ENCODE results near the gene SPEF1.

Gene SPEF1

DNA sequence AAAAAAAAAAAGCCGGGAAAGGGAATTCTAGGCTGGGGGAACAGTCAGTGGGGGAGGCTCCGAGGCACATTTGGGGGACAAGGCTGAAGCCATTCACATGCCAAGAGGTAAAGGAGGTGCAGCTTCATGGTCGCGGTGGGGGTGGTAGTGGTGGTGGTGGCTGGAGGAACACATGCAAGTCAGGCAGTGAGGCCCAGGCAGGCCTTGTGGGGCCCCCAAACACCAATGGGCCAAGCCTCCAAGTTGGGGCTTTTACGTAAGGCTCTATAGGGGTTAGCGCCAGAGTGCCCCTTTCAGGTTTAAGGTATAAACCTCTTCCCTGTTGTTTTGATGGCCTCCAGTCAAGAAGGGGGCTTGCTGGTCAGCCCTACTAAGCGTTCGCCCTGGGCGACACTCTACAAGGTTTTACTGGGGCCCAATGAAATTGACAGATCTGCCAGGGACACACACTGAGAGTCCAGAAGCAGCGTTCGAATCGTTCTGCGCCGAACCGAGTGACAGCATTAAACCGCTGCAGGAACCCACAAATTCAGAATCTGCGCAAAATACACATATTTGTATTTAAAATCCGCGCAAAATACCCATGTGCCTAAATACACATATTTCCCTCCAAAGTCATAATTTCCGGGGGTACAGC, 38.3 kb upstream of the SPEF1 start:
- Histone ChIP-seq H3K27me3 (ENCODE audit: control insufficient read depth in 5 of 5, insufficient read depth in 4 of 5, low read length in 5 of 5) (no peaks in the 10 kb centered on the region), H3K27ac (ENCODE audit: low read depth, low read length) (peak overlapping the region; percentile 95), H3K36me3 (ENCODE audit: control insufficient read depth in 5 of 5, insufficient read depth in 5 of 5, low read length in 5 of 5) (peaks cover 4 to 27% (median 23%) of the 10 kb centered on the region in 5 donors), H3K4me1 (ENCODE audit: control insufficient read depth in 5 of 5, insufficient read depth in 5 of 5, low read length in 5 of 5) (peaks cover 4 to 29% (median 28%) of the 10 kb centered on the region in 5 donors), H3K9ac (ENCODE audit: low read length in 5 of 5) (peak overlapping the region; percentile 68 to 96 (median 89)), H3K4me3 (ENCODE audit: low read depth in 1 of 5, low read length in 5 of 5) (peak overlapping the region; percentile 26 to 84 (median 76)), H3K9me3 (ENCODE audit: control insufficient read depth in 5 of 5, low read length in 5 of 5) (no peaks in the 10 kb centered on the region)

DNA sequence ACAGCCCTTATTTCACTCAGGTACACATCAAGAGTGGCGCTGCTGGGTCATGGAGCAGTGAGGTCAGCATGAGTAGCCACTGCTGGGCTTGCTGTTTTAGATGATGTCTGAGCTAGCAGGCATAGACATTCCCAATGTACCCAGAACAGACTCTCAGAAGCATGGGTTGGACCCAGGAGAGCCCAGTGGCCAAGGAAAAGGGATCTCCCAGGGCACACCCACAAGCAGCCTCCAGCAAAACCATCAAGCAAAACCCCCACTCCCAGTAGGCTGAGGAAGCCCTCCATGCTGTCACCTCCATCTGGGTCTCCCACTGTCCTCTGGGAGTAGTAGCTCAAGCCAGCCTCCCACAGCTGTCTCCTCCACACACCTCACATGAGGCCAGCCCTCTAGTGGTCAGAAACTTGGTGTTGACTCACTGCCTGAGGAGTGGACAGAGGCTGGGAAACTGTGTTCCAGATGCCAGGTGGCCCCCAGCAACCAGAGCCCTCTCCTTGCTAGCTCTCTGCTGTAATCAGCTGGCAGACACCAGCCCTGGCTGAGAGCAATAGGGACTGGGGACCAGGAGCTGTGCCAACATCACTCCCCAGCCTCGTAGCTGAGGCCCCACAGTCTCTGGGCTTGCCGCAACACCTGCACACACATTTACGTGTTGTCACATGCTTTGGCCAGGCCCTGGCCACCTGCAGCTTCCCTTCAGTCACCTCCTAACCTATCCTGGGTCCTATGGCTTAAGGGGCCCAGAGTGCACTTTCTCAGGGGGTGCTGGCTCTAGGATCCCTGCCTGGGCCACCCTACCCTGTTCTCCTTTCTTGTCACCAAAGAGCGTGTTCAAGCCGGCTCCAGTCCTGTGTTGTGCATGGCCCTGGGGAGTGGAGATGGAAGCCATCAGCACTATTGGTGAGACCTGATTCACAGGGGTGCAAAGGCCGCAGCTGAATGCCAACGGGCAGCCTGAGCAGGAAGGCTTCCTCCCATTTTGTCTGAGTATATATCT, 37.2 kb upstream of the SPEF1 start:
- Histone ChIP-seq H3K4me3 (ENCODE audit: low read depth in 1 of 5, low read length in 5 of 5) (no peak overlapping the region), H3K27me3 (ENCODE audit: control insufficient read depth in 5 of 5, insufficient read depth in 4 of 5, low read length in 5 of 5) (no peaks in the 10 kb centered on the region), H3K36me3 (ENCODE audit: control insufficient read depth in 5 of 5, insufficient read depth in 5 of 5, low read length in 5 of 5) (peaks cover 4 to 16% (median 12%) of the 10 kb centered on the region in 5 donors), H3K9me3 (ENCODE audit: control insufficient read depth in 5 of 5, low read length in 5 of 5) (no peaks in the 10 kb centered on the region), H3K9ac (ENCODE audit: low read length in 5 of 5) (no peak overlapping the region), H3K27ac (ENCODE audit: low read depth, low read length) (peak overlapping the region; percentile 2), H3K4me1 (ENCODE audit: control insufficient read depth in 5 of 5, insufficient read depth in 5 of 5, low read length in 5 of 5) (peaks cover 4 to 30% (median 28%) of the 10 kb centered on the region in 5 donors)

DNA sequence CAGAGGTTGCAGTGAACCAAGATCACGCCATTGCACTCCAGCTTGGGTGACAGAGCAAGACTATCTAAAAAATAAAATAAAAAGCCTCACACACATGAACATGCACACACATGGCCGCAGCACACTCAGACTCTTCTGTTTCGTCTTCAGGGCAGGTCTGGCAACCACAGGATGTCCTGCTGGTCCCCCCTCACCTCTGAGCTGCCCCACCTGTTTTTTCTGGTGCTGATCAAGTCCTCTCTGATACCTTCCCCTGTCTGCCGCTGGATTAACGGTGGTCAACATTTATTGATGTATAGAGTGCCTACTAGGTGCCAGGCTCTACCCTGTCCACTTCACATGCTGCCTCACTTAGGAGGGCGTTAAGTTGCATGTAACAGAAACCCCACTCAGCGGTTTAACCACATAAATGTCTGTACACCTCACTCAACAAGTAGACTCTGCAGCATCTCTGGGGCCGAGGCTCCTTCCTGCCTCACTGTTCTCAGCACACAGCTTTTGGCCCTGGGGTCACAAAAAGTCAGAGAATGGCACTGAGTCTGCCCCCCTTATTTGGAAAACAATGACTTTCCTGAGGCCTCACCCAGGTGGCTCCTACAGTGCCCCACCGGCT, 34.6 kb upstream of the SPEF1 start:
- Histone ChIP-seq H3K9ac (ENCODE audit: low read length in 5 of 5) (no peak overlapping the region), H3K27me3 (ENCODE audit: control insufficient read depth in 5 of 5, insufficient read depth in 4 of 5, low read length in 5 of 5) (peaks cover 0 to 3% (median 0%) of the 10 kb centered on the region in 5 donors), H3K9me3 (ENCODE audit: control insufficient read depth in 5 of 5, low read length in 5 of 5) (no peaks in the 10 kb centered on the region), H3K36me3 (ENCODE audit: control insufficient read depth in 5 of 5, insufficient read depth in 5 of 5, low read length in 5 of 5) (no peaks in the 10 kb centered on the region), H3K27ac (ENCODE audit: low read depth, low read length) (no peak overlapping the region), H3K4me1 (ENCODE audit: control insufficient read depth in 5 of 5, insufficient read depth in 5 of 5, low read length in 5 of 5) (peaks cover 12 to 45% (median 42%) of the 10 kb centered on the region in 5 donors), H3K4me3 (ENCODE audit: low read depth in 1 of 5, low read length in 5 of 5) (no peak overlapping the region)

DNA sequence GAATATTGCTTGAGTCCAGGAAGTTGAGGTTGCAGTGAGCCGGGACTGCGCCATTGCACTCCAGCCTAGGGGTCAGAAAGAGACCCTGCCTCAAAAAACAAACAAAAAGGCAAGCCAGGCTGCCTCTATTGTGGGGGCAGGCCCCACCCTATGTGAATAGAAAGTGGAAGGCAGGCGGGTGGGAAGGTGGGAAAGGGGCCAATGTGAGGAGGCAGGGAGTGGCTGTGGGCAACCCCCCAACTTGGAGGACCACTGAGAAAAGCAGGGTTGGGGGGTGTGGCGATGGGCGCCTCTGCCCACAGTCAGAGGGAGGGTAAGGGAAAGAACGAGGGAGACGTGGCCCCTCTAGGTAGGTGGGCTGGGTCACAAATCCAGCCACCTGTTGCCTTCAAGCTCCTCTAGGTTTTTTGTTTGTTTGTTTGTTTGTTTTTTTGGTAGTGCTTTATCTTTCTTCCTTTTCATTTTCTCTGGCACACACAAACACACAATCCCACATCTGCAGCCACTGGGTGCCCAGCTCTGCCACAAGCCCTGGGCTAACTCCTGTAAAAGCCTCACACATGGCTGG, 33.8 kb upstream of the SPEF1 start:
- Histone ChIP-seq H3K9ac (ENCODE audit: low read length in 5 of 5) (no peak overlapping the region), H3K36me3 (ENCODE audit: control insufficient read depth in 5 of 5, insufficient read depth in 5 of 5, low read length in 5 of 5) (no peaks in the 10 kb centered on the region), H3K4me1 (ENCODE audit: control insufficient read depth in 5 of 5, insufficient read depth in 5 of 5, low read length in 5 of 5) (peaks cover 15 to 51% (median 49%) of the 10 kb centered on the region in 5 donors), H3K9me3 (ENCODE audit: control insufficient read depth in 5 of 5, low read length in 5 of 5) (no peaks in the 10 kb centered on the region), H3K27ac (ENCODE audit: low read depth, low read length) (no peak overlapping the region), H3K27me3 (ENCODE audit: control insufficient read depth in 5 of 5, insufficient read depth in 4 of 5, low read length in 5 of 5) (peaks cover 0 to 3% (median 0%) of the 10 kb centered on the region in 5 donors), H3K4me3 (ENCODE audit: low read depth in 1 of 5, low read length in 5 of 5) (no peak overlapping the region)

DNA sequence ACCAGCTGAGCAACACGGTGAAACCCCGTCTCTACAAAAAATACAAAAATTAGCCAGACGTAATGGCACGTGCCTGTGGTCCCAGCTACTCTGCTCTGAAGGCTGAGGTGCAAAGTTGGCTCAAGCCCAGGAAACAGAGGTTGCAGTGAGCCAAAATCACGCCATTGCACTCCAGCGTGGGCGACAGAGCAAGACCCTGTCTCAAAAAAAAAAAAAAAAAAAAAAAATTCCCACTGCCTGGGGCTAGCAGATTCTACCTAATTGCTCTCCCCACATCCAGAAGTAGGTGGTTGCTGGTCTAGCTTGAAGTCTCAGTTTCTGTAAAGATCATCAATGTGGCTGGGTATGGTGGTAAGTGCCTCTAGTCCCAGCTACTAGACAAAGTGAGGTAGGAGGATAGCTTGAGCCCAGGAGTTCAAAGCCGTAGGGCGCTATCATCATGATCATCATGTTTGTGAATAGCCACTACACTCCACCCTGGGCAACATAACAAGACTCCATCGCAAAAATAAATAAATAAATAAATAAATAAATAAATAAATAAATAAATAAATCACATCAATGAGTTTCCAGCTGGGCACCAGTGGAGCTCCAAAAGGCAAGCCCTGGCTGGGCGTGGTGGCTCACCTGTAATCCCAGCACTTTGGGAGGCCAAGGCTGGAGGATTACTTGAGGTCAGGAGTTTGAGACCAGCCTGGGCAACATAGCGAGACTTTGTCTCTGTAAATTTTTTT, 32.8 kb upstream of the SPEF1 start:
- H3K36me3 ChIP-seq (ENCODE audit: control insufficient read depth in 5 of 5, insufficient read depth in 5 of 5, low read length in 5 of 5) = no peaks in the 10 kb centered on the region

DNA sequence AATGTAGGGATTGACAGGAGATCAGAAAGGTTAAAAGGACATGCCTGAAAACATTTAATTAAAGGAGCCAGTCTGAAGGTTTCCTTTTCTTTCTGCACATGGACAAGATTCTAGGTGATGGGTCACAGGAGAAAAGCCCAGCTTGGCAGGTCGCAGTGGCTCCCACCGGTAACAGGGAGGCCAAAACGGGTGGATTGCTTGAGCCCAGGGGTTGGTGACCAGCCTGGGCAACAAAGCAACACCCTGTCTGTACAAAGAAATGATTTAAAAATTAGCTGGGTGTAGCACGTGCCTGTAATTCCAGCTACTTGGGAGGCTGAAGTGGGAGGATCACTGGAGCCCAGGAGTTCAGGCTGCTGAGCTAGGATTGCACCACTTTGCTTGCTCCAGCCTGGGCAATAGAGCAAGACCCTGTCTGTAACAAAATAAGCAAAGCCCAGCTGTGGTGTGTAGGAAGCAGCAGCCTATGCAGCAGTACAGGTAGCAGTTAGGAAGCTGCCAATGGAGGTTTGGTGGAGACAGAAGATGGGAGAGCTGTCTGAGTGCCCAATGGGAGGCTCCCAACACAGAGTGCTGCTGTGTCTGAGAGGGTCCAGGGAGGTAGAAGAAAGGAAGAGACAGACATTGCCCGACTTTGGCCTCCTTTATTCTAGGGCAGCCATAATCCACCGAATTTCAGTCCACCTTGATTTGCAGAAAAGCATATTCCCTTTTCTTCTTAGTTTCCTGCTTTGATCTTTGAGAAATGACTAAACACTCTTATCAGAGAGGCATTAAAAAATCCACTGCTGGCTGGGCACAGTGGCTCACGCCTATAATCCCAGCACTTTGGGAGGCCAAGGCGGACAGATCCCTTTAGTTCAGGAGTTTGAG, 32.0 kb upstream of the SPEF1 start:
- H3K9me3 ChIP-seq (ENCODE audit: control insufficient read depth in 5 of 5, low read length in 5 of 5) = no peaks in the 10 kb centered on the region
- no peaks in the 10 kb centered on the region for H3K36me3 ChIP-seq (ENCODE audit: control insufficient read depth in 5 of 5, insufficient read depth in 5 of 5, low read length in 5 of 5)
- H3K9ac ChIP-seq (ENCODE audit: low read length in 5 of 5) = peak overlapping the region in 1 of 5 donors; percentile 31
- no peak overlapping the region for H3K4me3 ChIP-seq (ENCODE audit: low read depth in 1 of 5, low read length in 5 of 5)
- peaks cover 12 to 41% (median 38%) of the 10 kb centered on the region in 5 donors for H3K4me1 ChIP-seq (ENCODE audit: control insufficient read depth in 5 of 5, insufficient read depth in 5 of 5, low read length in 5 of 5)
- peaks cover 0 to 3% (median 0%) of the 10 kb centered on the region in 5 donors for H3K27me3 ChIP-seq (ENCODE audit: control insufficient read depth in 5 of 5, insufficient read depth in 4 of 5, low read length in 5 of 5)
- peak overlapping the region; percentile 82 for H3K27ac ChIP-seq (ENCODE audit: low read depth, low read length)

More for the DNA sequence above, 32.8 kb upstream of the SPEF1 start:
- Histone ChIP-seq H3K27me3 (ENCODE audit: control insufficient read depth in 5 of 5, insufficient read depth in 4 of 5, low read length in 5 of 5) (peaks cover 0 to 3% (median 0%) of the 10 kb centered on the region in 5 donors), H3K9ac (ENCODE audit: low read length in 5 of 5) (no peak overlapping the region), H3K9me3 (ENCODE audit: control insufficient read depth in 5 of 5, low read length in 5 of 5) (no peaks in the 10 kb centered on the region), H3K4me3 (ENCODE audit: low read depth in 1 of 5, low read length in 5 of 5) (no peak overlapping the region), H3K4me1 (ENCODE audit: control insufficient read depth in 5 of 5, insufficient read depth in 5 of 5, low read length in 5 of 5) (peaks cover 15 to 46% (median 42%) of the 10 kb centered on the region in 5 donors), H3K27ac (ENCODE audit: low read depth, low read length) (no peak overlapping the region)

DNA sequence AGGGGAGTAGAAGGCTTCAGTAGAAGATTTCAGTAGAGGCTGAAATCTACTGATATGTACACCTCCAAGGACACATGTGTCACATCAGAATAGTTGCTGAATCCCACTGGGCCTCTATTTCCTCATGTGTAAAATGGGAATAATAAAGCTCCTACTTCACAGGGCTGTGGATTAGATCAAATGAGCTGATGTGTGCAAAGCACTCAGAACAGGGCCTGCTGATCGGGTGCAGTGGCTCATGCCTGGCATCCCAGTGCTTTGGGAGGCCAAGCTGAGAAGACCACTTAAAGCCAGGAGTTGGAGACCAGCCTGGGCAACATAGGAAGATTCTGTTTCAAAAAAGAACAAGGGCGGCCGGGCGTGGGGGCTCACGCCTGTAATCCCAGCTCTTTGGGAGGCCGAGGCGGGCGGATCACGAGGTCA, 31.0 kb upstream of the SPEF1 start:
- peak overlapping the region in 2 of 5 donors; percentile 4 to 22 for H3K4me3 ChIP-seq (ENCODE audit: low read depth in 1 of 5, low read length in 5 of 5)
- peak overlapping the region in 3 of 5 donors; percentile 30 to 43 (median 38) for H3K9ac ChIP-seq (ENCODE audit: low read length in 5 of 5)
- peaks cover 17 to 48% (median 46%) of the 10 kb centered on the region in 5 donors for H3K4me1 ChIP-seq (ENCODE audit: control insufficient read depth in 5 of 5, insufficient read depth in 5 of 5, low read length in 5 of 5)
- H3K27ac ChIP-seq (ENCODE audit: low read depth, low read length) = peak overlapping the region; percentile 82
- peaks cover 0 to 3% (median 0%) of the 10 kb centered on the region in 5 donors for H3K27me3 ChIP-seq (ENCODE audit: control insufficient read depth in 5 of 5, insufficient read depth in 4 of 5, low read length in 5 of 5)
- H3K9me3 ChIP-seq (ENCODE audit: control insufficient read depth in 5 of 5, low read length in 5 of 5) = no peaks in the 10 kb centered on the region
- no peaks in the 10 kb centered on the region for H3K36me3 ChIP-seq (ENCODE audit: control insufficient read depth in 5 of 5, insufficient read depth in 5 of 5, low read length in 5 of 5)

DNA sequence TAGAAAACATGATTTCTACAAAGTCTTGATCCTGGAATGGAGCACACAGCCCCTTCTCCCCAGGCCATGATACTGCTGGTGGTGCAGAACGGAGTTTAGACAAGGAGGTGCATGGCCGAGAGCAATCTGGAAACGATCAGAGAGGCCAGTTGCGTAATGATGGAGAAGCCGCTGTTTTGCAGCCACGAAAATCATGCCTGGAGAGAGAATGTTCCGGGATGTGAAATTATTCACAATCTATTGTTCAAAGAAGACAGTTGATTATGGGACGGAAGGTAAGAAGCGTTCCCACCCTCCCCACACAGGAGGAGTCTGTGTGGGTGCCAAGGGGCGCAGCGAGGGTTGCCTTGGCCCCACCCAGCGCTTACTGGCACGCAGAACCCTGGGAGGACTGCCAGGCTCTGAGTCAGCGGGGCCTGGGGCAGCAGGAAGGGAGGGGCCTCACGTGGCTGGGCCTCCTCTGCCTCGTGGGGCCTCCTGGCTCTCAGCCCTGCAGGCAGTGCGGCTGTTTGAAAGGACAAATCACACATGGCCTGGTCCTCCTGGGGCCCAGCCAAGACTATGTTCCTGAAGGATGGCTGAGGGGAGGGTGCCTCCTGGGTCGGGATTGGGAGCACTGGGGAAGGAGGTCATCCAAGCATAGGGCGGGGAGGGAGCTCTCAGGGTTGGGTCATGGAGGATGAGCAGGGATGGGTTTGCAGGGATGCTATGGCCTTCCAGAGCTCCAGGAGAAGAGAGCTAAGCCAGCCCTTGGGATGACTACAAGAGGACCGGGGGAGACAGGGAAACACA, 30.4 kb upstream of the SPEF1 start:
- Histone ChIP-seq H3K27me3 (ENCODE audit: control insufficient read depth in 5 of 5, insufficient read depth in 4 of 5, low read length in 5 of 5) (peaks cover 0 to 3% (median 0%) of the 10 kb centered on the region in 5 donors), H3K4me3 (ENCODE audit: low read depth in 1 of 5, low read length in 5 of 5) (peak overlapping the region; percentile 48 to 79 (median 57)), H3K27ac (ENCODE audit: low read depth, low read length) (peak overlapping the region; percentile 82), H3K4me1 (ENCODE audit: control insufficient read depth in 5 of 5, insufficient read depth in 5 of 5, low read length in 5 of 5) (peaks cover 20 to 54% (median 52%) of the 10 kb centered on the region in 5 donors), H3K9ac (ENCODE audit: low read length in 5 of 5) (peak overlapping the region; percentile 16 to 77 (median 69)), H3K9me3 (ENCODE audit: control insufficient read depth in 5 of 5, low read length in 5 of 5) (no peaks in the 10 kb centered on the region), H3K36me3 (ENCODE audit: control insufficient read depth in 5 of 5, insufficient read depth in 5 of 5, low read length in 5 of 5) (no peaks in the 10 kb centered on the region)
